ENCODE data around the gene GM2A.

Gene GM2A

DNA sequence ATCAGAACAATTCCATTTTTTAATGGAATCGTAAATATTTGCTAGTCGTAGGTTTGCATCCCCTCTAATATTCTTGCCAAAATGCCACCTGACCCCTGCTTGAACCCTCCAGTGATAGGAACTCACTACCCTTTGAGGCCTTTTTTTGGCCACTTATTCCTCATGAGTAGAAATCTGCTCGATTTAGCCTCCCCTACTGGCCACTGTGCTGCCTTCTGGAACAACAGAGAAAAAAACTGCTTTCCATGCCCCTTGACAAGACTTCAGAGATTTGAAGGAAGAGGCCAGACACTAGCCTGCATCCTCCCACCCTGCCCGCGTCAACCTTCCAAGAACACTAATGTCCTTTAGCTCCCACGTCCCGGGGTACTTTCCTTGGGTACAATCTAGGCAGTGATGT lies 33.2 kb upstream of the GM2A start:
- no peaks in the 10 kb centered on the region for H3K9me3 ChIP-seq (ENCODE audit: control insufficient read depth, low read length)
- H3K4me1 ChIP-seq (ENCODE audit: control insufficient read depth, insufficient read depth, low read length), result peaks cover 13% of the 10 kb centered on the region

DNA sequence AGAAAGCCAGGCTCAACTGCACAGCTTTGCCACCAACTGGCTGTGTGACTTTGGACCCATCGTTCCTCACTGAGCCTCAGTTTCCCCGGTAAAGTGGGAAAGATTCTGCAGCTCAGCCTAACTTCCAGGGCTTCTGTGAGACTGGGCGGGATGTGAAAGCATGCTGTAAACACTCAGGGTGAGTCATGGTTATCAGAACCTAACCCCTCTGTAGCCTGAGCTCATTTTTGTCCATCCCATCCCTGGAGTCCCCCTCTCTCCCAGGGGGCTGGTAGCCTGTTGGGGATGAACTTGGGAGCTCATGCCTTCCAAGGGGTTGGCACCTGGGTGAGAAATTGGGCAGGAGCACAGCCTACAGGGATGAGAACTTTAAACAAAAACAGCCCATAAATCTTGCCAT lies 31.4 kb upstream of the GM2A start:
- H3K4me1 ChIP-seq (ENCODE audit: control insufficient read depth, insufficient read depth, low read length), result peaks cover 13% of the 10 kb centered on the region
- H3K27me3 ChIP-seq (ENCODE audit: control insufficient read depth, insufficient read depth, low read length), result no peaks in the 10 kb centered on the region
- H3K9ac ChIP-seq (ENCODE audit: low read length), result no peak overlapping the region
- no peaks in the 10 kb centered on the region for H3K9me3 ChIP-seq (ENCODE audit: control insufficient read depth, low read length)
- no peaks in the 10 kb centered on the region for H3K36me3 ChIP-seq (ENCODE audit: control insufficient read depth, insufficient read depth, low read length)
- H3K4me3 ChIP-seq (ENCODE audit: low read length), result no peak overlapping the region

More for the DNA sequence above, 33.2 kb upstream of the GM2A start:
- Histone ChIP-seq H3K9ac (ENCODE audit: low read length) (no peak overlapping the region), H3K36me3 (ENCODE audit: control insufficient read depth, insufficient read depth, low read length) (no peaks in the 10 kb centered on the region), H3K4me3 (ENCODE audit: low read length) (no peak overlapping the region), H3K27me3 (ENCODE audit: control insufficient read depth, insufficient read depth, low read length) (no peaks in the 10 kb centered on the region)

DNA sequence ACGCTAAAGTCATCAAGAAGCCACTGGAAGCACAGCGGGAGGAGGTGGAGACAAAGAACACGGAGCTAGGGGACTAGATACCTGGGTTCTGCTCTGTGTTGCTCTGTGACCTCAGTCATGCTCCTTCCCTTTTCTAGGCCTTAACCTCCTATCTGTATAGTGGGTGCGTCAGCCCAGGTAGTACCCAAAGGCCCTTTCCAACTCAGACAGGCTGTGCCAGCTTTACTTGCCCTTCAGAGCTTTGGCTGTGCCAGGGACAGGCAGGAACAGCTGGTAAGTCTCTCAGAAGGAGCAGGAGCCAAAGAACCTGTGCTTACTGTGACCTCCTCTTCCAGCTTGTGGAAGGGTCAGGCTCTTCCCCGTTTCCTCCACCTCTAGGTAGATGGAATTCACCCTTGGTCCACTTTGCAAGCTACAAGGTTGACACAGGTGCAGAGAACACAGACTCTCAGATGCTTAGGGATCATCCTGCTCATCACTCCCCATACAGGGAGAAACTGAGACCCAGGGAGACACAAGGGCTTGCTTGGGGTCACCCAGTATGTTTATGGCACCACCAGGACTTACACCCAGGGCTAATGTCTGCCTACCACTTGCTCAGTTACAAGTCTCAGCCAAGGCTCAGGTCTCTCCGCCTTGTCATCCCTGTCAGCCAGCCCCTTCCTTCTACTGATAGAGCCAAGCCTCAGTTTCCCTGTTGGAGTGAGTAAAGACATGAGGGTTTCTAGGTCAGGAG lies 30.8 kb upstream of the GM2A start:
- Histone ChIP-seq H3K9ac (ENCODE audit: low read length) (peak overlapping the region; percentile 66), H3K36me3 (ENCODE audit: control insufficient read depth, insufficient read depth, low read length) (no peaks in the 10 kb centered on the region), H3K9me3 (ENCODE audit: control insufficient read depth, low read length) (no peaks in the 10 kb centered on the region), H3K27me3 (ENCODE audit: control insufficient read depth, insufficient read depth, low read length) (no peaks in the 10 kb centered on the region), H3K4me3 (ENCODE audit: low read length) (no peak overlapping the region), H3K4me1 (ENCODE audit: control insufficient read depth, insufficient read depth, low read length) (peaks cover 13% of the 10 kb centered on the region)

DNA sequence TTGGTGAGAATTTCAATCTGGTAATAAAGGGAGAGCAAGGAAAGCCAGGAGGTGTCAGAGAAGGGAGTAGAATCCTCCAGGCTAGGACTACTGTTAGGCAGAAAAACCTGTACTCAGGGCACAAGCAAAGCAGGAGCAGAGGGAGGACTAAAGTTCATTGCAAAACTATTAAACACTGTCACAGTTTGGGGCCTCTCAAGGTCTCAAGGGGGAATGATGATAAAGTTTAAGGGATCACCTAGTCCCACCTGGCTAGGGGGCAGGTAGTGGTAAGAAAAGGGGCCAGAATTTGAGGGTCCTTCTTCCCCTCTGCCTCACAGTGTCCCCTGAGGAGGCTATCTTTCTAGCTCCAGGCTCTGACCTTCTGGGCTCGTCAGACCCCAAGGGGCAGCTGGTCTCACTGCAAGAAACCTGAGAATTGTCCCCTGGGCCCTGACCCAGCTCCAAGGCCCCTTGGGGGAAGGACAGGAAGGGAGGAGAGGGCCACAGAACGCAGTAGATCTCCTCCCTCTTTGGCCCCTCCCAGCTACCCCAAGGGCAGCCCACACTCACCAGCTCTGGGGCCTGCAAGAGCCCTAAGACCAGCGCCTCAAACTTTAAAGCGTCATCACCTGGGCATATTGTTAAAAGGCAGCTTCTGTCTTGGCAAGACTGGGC lies 30.1 kb upstream of the GM2A start:
- Histone ChIP-seq H3K4me1 (ENCODE audit: control insufficient read depth, insufficient read depth, low read length) (peaks cover 13% of the 10 kb centered on the region), H3K36me3 (ENCODE audit: control insufficient read depth, insufficient read depth, low read length) (no peaks in the 10 kb centered on the region), H3K27me3 (ENCODE audit: control insufficient read depth, insufficient read depth, low read length) (no peaks in the 10 kb centered on the region), H3K9ac (ENCODE audit: low read length) (peak overlapping the region; percentile 66), H3K9me3 (ENCODE audit: control insufficient read depth, low read length) (no peaks in the 10 kb centered on the region), H3K4me3 (ENCODE audit: low read length) (peak overlapping the region; percentile 35)

DNA sequence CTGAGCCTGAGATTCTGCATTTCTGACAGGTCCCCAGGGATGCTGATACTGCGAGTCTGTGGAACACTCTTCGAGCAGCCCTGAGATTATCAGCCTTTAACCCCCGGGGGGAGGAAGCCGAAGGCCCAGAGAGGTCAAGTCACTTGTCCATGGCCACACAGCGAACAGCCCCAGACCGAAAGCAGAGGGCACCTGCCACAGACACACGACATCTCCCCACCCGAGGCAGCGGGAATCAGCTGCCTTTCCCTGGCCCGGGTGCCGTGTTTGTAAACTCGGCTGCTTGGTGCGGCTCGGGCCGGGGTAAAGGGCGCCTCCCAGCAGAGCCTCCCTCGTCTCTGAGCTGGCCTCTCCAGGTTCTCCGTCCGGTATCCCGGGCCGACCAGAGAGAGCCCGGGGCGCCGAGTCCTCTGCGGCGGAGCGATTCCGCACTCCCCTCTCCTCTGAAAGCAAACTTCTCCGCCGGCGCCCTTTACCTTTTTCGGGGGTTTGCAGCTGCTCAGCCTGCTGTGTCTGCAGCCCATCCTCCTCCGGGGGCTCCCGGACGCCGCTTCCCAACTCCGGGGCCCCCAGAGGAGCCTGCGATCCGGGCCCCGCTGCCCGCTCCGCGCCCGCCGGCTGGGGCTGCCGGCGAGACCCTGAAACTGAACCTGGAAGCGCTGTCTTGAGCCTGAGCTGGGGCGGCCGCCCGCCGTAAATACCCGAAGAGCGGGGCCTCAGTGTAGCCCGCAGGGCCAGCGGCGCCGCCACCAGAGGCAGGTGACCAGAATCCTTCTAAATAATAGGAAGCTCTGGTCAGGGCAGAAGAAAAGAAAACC lies 29.3 kb upstream of the GM2A start, which contains the start of gene CCDC69:
TSS of gene CCDC69 (minus strand) at position 646 of the 818 bp plus-strand sequence. CDS start at position 524, 122 bp downstream.
- Histone ChIP-seq H3K4me1 (ENCODE audit: control insufficient read depth, insufficient read depth, low read length) (peaks cover 13% of the 10 kb centered on the region), H3K9ac (ENCODE audit: low read length) (peak within 1 kb of the TSS; percentile 66), H3K4me3 (ENCODE audit: low read length) (peak within 1 kb of the TSS; percentile 35), H3K9me3 (ENCODE audit: control insufficient read depth, low read length) (no peaks in the 10 kb centered on the region), H3K36me3 (ENCODE audit: control insufficient read depth, insufficient read depth, low read length) (no peaks in the 10 kb centered on the region), H3K27me3 (ENCODE audit: control insufficient read depth, insufficient read depth, low read length) (no peaks in the 10 kb centered on the region)

DNA sequence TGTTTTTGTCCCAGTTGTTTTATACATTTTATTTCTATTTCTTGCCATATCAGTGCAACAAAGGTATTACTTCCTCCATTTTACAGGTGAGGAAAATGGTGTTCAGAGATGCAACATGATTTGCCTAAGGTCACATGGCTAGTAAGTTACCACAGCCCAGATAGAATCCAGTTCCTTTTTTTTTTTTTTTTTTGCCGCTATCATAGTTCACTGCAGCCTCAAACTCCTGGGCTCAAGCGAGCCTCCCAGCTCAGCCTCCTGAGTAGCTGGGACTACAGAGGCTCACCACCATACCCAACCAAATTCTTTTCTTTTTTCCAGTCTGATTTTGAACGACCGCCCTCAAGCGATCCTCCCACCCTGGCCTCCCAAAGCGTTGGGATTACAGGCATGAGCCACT lies 28.6 kb upstream of the GM2A start:
- Histone ChIP-seq H3K9me3 (ENCODE audit: control insufficient read depth, low read length) (no peaks in the 10 kb centered on the region), H3K27me3 (ENCODE audit: control insufficient read depth, insufficient read depth, low read length) (no peaks in the 10 kb centered on the region), H3K9ac (ENCODE audit: low read length) (no peak overlapping the region), H3K4me3 (ENCODE audit: low read length) (no peak overlapping the region), H3K36me3 (ENCODE audit: control insufficient read depth, insufficient read depth, low read length) (no peaks in the 10 kb centered on the region), H3K4me1 (ENCODE audit: control insufficient read depth, insufficient read depth, low read length) (peaks cover 13% of the 10 kb centered on the region)

DNA sequence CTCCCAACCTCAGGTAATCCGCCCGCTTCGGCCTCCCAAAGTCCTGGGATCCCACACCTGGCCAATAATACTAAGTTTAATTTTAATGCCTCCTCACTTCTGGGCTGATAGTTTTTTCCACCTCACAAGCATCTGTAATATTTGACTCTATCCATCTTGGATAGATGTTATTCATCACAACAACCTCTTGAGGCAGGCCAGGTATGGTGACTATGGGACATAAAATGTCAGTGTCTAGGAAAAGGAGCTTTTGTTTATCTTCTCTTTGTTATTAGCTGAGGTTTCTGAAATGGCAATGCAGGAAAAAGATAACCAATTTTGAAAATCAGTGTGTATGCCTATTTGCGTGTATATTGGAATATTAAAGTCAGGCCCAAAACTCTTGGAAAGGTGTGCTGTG lies 27.9 kb upstream of the GM2A start:
- Histone ChIP-seq H3K9ac (ENCODE audit: low read length) (no peak overlapping the region), H3K4me1 (ENCODE audit: control insufficient read depth, insufficient read depth, low read length) (peaks cover 13% of the 10 kb centered on the region), H3K27me3 (ENCODE audit: control insufficient read depth, insufficient read depth, low read length) (no peaks in the 10 kb centered on the region), H3K9me3 (ENCODE audit: control insufficient read depth, low read length) (no peaks in the 10 kb centered on the region), H3K4me3 (ENCODE audit: low read length) (no peak overlapping the region), H3K36me3 (ENCODE audit: control insufficient read depth, insufficient read depth, low read length) (no peaks in the 10 kb centered on the region)

DNA sequence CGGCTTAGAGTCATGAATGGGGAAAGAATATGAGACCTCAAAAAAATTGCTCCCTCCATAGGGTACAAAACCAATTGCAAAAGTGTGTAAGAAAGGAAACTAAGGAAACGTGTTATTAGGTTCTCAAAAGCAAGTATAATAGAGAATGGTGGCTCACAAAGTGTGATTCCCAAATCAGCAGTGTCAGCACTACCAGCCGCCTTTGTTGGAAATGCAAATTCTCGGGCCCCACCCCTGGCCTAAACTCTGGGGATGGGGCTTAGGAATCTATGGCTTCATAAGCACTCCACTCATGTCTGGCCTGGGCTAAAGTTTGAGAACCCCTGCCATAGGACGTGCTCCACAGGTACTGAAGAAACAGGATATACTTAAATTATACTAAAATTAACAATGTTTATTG lies 27.5 kb upstream of the GM2A start:
- Histone ChIP-seq H3K27me3 (ENCODE audit: control insufficient read depth, insufficient read depth, low read length) (no peaks in the 10 kb centered on the region), H3K36me3 (ENCODE audit: control insufficient read depth, insufficient read depth, low read length) (no peaks in the 10 kb centered on the region), H3K9me3 (ENCODE audit: control insufficient read depth, low read length) (no peaks in the 10 kb centered on the region), H3K9ac (ENCODE audit: low read length) (no peak overlapping the region), H3K4me3 (ENCODE audit: low read length) (no peak overlapping the region), H3K4me1 (ENCODE audit: control insufficient read depth, insufficient read depth, low read length) (peaks cover 13% of the 10 kb centered on the region)

DNA sequence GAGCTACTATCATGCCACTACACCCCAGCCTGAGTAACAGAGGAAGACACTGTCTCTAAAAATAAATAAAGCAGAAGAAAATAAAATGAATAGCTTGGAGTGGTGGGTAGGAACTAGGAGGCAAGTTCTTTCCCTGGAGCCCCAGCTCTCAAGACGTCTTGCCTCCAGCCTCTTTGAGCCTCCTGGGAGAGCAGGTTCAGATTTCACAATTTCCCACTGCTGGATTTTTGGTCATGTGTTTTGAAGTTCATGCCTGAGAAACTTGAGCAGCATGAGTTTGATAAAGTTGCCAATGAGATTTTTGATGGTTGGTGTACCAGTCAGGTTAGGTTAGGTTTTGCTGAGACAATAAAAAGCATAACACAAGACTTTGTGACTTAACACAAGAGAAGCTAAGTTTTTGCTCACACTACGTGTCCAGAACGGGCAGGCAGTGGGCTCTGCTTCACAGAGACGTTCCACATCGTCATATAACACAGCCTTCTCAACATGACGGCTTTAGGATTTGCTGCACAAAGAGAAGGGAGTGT lies 25.0 kb upstream of the GM2A start:
- H3K36me3 ChIP-seq (ENCODE audit: control insufficient read depth, insufficient read depth, low read length), result no peaks in the 10 kb centered on the region
- no peaks in the 10 kb centered on the region for H3K27me3 ChIP-seq (ENCODE audit: control insufficient read depth, insufficient read depth, low read length)
- H3K4me1 ChIP-seq (ENCODE audit: control insufficient read depth, insufficient read depth, low read length), result peaks cover 3% of the 10 kb centered on the region
- no peak overlapping the region for H3K9ac ChIP-seq (ENCODE audit: low read length)
- H3K9me3 ChIP-seq (ENCODE audit: control insufficient read depth, low read length), result no peaks in the 10 kb centered on the region
- no peak overlapping the region for H3K4me3 ChIP-seq (ENCODE audit: low read length)

DNA sequence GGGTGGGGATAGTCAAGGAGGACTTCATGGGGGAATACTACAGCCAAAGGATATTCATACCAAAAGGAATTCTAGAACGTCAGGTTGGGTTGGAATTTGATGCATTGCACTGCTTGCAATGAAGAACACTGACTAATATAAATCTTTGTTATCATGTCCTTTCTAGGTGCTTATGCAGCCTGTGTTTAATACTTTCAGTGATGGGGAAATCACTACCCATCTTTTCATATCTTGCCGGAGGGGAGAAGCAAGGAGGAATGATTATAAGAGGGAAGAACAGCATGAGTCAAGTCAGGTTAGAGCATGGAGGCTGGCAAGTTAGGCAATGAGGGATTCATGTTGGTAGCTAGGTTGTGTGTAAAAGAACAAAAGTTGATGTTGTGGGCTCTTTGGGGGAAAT lies 24.0 kb upstream of the GM2A start:
- H3K9me3 ChIP-seq (ENCODE audit: control insufficient read depth, low read length), result no peaks in the 10 kb centered on the region
- H3K27me3 ChIP-seq (ENCODE audit: control insufficient read depth, insufficient read depth, low read length), result no peaks in the 10 kb centered on the region
- H3K9ac ChIP-seq (ENCODE audit: low read length), result no peak overlapping the region
- no peak overlapping the region for H3K4me3 ChIP-seq (ENCODE audit: low read length)
- no peaks in the 10 kb centered on the region for H3K4me1 ChIP-seq (ENCODE audit: control insufficient read depth, insufficient read depth, low read length)
- H3K36me3 ChIP-seq (ENCODE audit: control insufficient read depth, insufficient read depth, low read length), result no peaks in the 10 kb centered on the region

DNA sequence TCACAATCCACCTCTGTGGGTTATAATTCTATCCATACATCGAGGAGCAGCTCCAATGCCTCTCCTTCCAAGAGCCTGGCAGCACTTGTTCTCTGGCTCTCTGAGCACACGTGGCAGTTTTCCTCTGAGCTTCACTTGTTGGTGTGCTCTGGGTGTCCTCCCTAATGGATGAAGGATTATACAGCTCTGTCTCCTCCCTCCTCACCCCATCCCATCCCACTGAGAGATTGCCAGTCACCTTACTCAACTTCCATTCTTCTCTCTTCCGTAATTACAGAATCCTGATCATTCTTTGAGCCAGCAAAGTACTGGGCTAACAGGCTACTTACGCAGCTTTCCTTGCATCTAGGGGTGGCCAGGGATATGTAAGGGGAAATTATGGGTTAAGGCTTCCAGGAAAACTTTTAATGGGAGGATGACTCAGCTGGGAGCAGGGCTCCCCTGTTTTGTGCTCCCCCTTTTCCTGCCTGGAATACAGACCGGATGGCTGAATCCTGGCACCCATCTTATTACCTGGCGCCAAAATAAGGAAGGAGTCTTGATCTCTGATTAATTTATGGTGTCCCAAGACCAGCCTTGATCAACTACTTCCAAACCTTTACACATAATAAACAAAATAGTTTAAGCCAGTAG lies 22.8 kb upstream of the GM2A start:
- H3K36me3 ChIP-seq (ENCODE audit: control insufficient read depth, insufficient read depth, low read length), result no peaks in the 10 kb centered on the region
- H3K4me1 ChIP-seq (ENCODE audit: control insufficient read depth, insufficient read depth, low read length), result no peaks in the 10 kb centered on the region
- H3K27me3 ChIP-seq (ENCODE audit: control insufficient read depth, insufficient read depth, low read length), result no peaks in the 10 kb centered on the region
- no peaks in the 10 kb centered on the region for H3K9me3 ChIP-seq (ENCODE audit: control insufficient read depth, low read length)
- no peak overlapping the region for H3K4me3 ChIP-seq (ENCODE audit: low read length)
- no peak overlapping the region for H3K9ac ChIP-seq (ENCODE audit: low read length)

Measured in mucosa of stomach (tissue), 1 donor.